ENCODE results near the gene NOG.

- no peak for TF ChIP-seq POLR2AphosphoS5 (IDR thresholded peaks at IDR 0.05; ENCODE audit: insufficient read depth, low read depth, low read length)
- TF ChIP-seq CTCF (IDR thresholded peaks at IDR 0.05; ENCODE audit: extremely low read depth in 1 of 2, insufficient read depth in 1 of 2, low read depth in 1 of 2, low read length in 2 of 2), result no peak
- TF ChIP-seq POLR2A (IDR thresholded peaks at IDR 0.05; ENCODE audit: low read depth, low read length), result no peak
- no peak for TF ChIP-seq EZH2 (IDR thresholded peaks at IDR 0.05; ENCODE audit: borderline replicate concordance, low read depth, low read length, severe bottlenecking)
- no peak for TF ChIP-seq MYC (IDR thresholded peaks at IDR 0.05; ENCODE audit: low read depth, low read length)
Measured at GRCh38 chr17:56548661-56549060, 44.8 kb upstream of the NOG start.

All from endothelial cell of umbilical vein (primary cell).